ENCODE data around the gene OR52E8. TPM values are rescaled to one million over a fixed set of nuclear protein-coding genes. Genes with fewer than 3 reads are reported as not detected.

Gene OR52E8
- total RNA-seq, 1 experiment from 2014 or later, result not detected

DNA sequence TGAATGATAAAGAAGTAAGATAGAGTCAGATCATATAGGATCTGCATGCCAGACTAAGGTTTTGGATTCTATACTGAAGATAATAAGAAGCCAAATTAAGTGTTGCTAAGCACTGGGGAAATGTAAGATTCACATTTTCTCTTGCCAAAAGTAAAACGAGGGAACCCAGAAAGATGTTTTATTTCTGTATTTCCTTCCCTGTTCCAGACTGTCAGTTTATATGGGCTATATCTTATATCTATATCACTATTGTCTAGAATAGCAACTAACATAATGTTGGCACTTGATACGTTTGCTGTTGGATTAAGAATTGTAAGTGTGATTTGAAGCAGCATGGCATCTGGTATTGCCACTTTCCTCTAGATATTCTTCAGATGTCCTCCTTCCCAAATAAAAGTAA lies 24.0 kb downstream of the OR52E8 start:
- no peaks in the 10 kb centered on the region for H3K9me3 ChIP-seq (ENCODE audit: low read length)
- H3K27me3 ChIP-seq (ENCODE audit: low read length), result no peaks in the 10 kb centered on the region
- H3K27ac ChIP-seq (ENCODE audit: low read length), result no peak overlapping the region
- no peak overlapping the region for H3K4me2 ChIP-seq (ENCODE audit: low read length)
- no TSS peak for BruUV-seq (replicated peaks)
- H3F3A ChIP-seq (ENCODE audit: low read length, unreplicated experiment), result no peaks in the 10 kb centered on the region
- no peaks in the 10 kb centered on the region for H3K36me3 ChIP-seq (ENCODE audit: low read depth, low read length)
- no peaks in the 10 kb centered on the region for H3K4me1 ChIP-seq (ENCODE audit: insufficient read depth, low read length)
- intact Hi-C loops (cut with micrococcal nuclease), result no loop called here
- H3K79me2 ChIP-seq (ENCODE audit: low read length), result no peaks in the 10 kb centered on the region
- no peak overlapping the region for H2AFZ ChIP-seq (ENCODE audit: low read length)
- no peaks in the 10 kb centered on the region for H4K20me1 ChIP-seq (ENCODE audit: low read length)
- no peak overlapping the region for H3K9ac ChIP-seq (ENCODE audit: low read length)
- DNase-seq, result no peak
- TF ChIP-seq, protein P1, sequence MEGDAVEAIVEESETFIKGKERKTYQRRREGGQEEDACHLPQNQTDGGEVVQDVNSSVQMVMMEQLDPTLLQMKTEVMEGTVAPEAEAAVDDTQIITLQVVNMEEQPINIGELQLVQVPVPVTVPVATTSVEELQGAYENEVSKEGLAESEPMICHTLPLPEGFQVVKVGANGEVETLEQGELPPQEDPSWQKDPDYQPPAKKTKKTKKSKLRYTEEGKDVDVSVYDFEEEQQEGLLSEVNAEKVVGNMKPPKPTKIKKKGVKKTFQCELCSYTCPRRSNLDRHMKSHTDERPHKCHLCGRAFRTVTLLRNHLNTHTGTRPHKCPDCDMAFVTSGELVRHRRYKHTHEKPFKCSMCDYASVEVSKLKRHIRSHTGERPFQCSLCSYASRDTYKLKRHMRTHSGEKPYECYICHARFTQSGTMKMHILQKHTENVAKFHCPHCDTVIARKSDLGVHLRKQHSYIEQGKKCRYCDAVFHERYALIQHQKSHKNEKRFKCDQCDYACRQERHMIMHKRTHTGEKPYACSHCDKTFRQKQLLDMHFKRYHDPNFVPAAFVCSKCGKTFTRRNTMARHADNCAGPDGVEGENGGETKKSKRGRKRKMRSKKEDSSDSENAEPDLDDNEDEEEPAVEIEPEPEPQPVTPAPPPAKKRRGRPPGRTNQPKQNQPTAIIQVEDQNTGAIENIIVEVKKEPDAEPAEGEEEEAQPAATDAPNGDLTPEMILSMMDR (conservative IDR thresholded peaks at IDR 0.05; ENCODE audit: low read depth, low read length), result no peak
- no peak for TF ChIP-seq EZH2phosphoT487 (IDR thresholded peaks at IDR 0.05; ENCODE audit: borderline replicate concordance, low read length)
- H3K9me2 ChIP-seq (replicated peaks; ENCODE audit: low read length), result no peaks in the 10 kb centered on the region
- CTCF ChIA-PET, result no interaction called here
- ATAC-seq, result no peak
- POLR2A ChIA-PET (ENCODE audit: unreplicated experiment), result no interaction called here
- H3K4me3 ChIP-seq (ENCODE audit: low read length), result no peak overlapping the region

DNA sequence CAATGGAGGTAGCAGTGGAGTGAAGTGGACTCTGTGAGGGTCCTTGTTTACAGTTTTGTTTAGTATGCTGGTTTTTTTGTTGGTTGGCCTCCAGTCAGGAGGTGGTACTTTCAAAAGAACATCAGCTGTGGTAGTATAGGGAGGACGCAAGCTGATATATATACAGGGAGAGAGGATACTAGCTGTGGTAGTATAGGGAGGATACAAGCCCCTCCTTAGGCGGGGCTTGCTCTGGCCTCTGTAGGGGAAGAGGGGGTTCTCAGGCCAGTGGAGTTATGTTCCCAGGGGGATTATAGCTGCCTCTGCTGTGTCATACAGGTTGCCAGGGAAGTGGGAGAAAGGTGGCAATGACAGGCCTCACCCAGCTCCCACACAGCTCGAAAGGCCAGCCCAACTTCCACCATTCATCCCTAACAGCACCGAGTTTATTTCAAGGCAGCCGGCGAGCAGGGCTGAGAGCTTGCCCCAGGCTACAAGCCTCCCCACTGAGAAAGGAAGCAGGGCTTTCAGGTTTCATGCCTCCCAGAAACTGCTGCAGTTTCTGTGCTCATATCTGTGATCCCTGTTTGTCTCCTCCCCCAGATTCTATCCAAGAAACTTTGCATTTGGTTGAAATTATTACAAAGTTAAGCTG lies 26.2 kb downstream of the OR52E8 start:
- no TSS peak for BruUV-seq (replicated peaks)
- H3K4me3 ChIP-seq (ENCODE audit: low read length), result no peak overlapping the region
- no peaks in the 10 kb centered on the region for H3F3A ChIP-seq (ENCODE audit: low read length, unreplicated experiment)
- POLR2A ChIA-PET (ENCODE audit: unreplicated experiment), result no interaction called here
- no peak for DNase-seq
- H3K27ac ChIP-seq (ENCODE audit: low read length), result no peak overlapping the region
- intact Hi-C loops (cut with micrococcal nuclease), result no loop called here
- no peak for ATAC-seq
- no peak overlapping the region for H2AFZ ChIP-seq (ENCODE audit: low read length)
- H4K20me1 ChIP-seq (ENCODE audit: low read length), result no peaks in the 10 kb centered on the region
- H3K9ac ChIP-seq (ENCODE audit: low read length), result no peak overlapping the region
- no peaks in the 10 kb centered on the region for H3K9me2 ChIP-seq (replicated peaks; ENCODE audit: low read length)
- H3K4me1 ChIP-seq (ENCODE audit: insufficient read depth, low read length), result no peaks in the 10 kb centered on the region
- H3K79me2 ChIP-seq (ENCODE audit: low read length), result no peaks in the 10 kb centered on the region
- TF ChIP-seq EZH2 (IDR thresholded peaks at IDR 0.05; ENCODE audit: low read length, unreplicated experiment) (no peak), EZH2phosphoT487 (IDR thresholded peaks at IDR 0.05; ENCODE audit: borderline replicate concordance, low read length) (no peak)
- TF ChIP-seq, protein P1 (conservative IDR thresholded peaks at IDR 0.05; ENCODE audit: low read depth, low read length), result no peak
- H3K4me2 ChIP-seq (ENCODE audit: low read length), result no peak overlapping the region
- CTCF ChIA-PET, result no interaction called here
- no peaks in the 10 kb centered on the region for H3K9me3 ChIP-seq (ENCODE audit: low read length)
- no peaks in the 10 kb centered on the region for H3K27me3 ChIP-seq (ENCODE audit: low read length)
- no peaks in the 10 kb centered on the region for H3K36me3 ChIP-seq (ENCODE audit: low read depth, low read length)

DNA sequence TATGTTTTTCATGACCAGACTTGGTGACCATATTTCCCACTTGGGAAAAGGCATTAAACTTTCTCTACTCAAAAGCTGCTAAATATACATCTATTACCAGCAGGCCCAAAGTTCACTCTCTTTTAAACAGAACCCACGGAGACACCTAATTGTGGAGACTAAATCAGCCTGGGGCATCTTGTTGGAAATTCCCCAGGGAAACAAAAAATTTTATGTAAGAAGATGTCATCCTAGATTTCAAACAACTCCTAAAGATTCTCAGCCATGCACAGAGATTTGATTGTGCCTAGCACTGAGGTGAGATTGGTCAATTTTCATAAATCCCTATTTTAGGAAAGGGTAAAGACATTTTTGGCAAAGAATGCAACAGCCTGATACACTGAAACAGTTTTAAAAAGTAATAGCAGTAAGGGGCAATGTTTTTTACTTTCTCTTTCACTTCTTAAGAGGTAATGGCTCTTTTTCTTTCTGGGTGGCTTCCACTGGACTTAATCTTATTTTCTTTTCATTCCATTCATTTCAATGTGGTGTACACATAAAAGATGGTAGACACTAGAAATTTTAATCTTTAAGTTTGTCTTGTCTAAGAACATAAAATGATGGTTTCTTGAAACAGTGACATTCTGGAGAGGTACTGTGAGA lies 39.1 kb downstream of the OR52E8 start:
- ATAC-seq (no peak), DNase-seq (no peak)
- Histone ChIP-seq H3K9ac (ENCODE audit: low read length) (no peak overlapping the region), H3K4me2 (ENCODE audit: low read length) (no peak overlapping the region), H3K4me1 (ENCODE audit: insufficient read depth, low read length) (no peaks in the 10 kb centered on the region), H3K27me3 (ENCODE audit: low read length) (no peaks in the 10 kb centered on the region), H3K4me3 (ENCODE audit: low read length) (no peak overlapping the region), H3K79me2 (ENCODE audit: low read length) (no peaks in the 10 kb centered on the region), H4K20me1 (ENCODE audit: low read length) (no peaks in the 10 kb centered on the region), H3K27ac (ENCODE audit: low read length) (no peak overlapping the region), H2AFZ (ENCODE audit: low read length) (no peak overlapping the region), H3K36me3 (ENCODE audit: low read depth, low read length) (no peaks in the 10 kb centered on the region), H3K9me3 (ENCODE audit: low read length) (no peaks in the 10 kb centered on the region), H3F3A (ENCODE audit: low read length, unreplicated experiment) (no peaks in the 10 kb centered on the region), H3K9me2 (replicated peaks; ENCODE audit: low read length) (no peaks in the 10 kb centered on the region)
- ChIA-PET CTCF (no interaction called here), POLR2A (ENCODE audit: unreplicated experiment) (no interaction called here)
- TF ChIP-seq EZH2 (IDR thresholded peaks at IDR 0.05; ENCODE audit: low read length, unreplicated experiment) (no peak), EZH2phosphoT487 (IDR thresholded peaks at IDR 0.05; ENCODE audit: borderline replicate concordance, low read length) (no peak)
- TF ChIP-seq, protein P1 (conservative IDR thresholded peaks at IDR 0.05; ENCODE audit: low read depth, low read length), result no peak
- intact Hi-C loops (cut with micrococcal nuclease), result no loop called here
- no TSS peak for BruUV-seq (replicated peaks)
